Prostate gland (tissue), 2 donors: ENCODE results near the gene GDF7.

Experiments used
- CTCF ChIP-seq, 4 experiments: fragments of 200-600 bp in 2 of 4; fragments of 450-650 bp in 2 of 4; sonication (generic) in 2 of 4; IDR thresholded peaks; 1 replicate in 3 of 4; 2 replicates in 1 of 4; pipeline ENCODE4 v1.5.1; 2016 to 2019; ENCODE audit warnings: antibody characterized with exemption in 4 of 4, mild to moderate bottlenecking in 2 of 4, moderate library complexity in 2 of 4
- POLR2AphosphoS5 ChIP-seq: sonication (generic); formaldehyde crosslinking; IDR thresholded peaks from one replicate; pipeline ENCODE4 v1.6.1; 2017; ENCODE audit warnings: antibody characterized with exemption

- TF ChIP-seq CTCF (IDR thresholded peaks at IDR 0.05) = no peak
- no peak for TF ChIP-seq POLR2AphosphoS5
Observed at GRCh38 chr2:20671736-20672080, 4.8 kb downstream of the GDF7 start.
